SK-N-SH (cell line): ENCODE measurements around the gene CD2AP. TPM values are rescaled to one million over a fixed set of nuclear protein-coding genes. Genes with fewer than 3 reads are reported as not detected.
A peak's percentile ranks its signal among the peaks of the same experiment; 100 is the strongest.

Experiments used
- CTCF ChIA-PET: fragments of 300-600, 350-600 bp; formaldehyde crosslinking; extraction: SDS; loops from one replicate; lab custom pipeline; 2021; lab: Yijun Ruan, JAX
- POLR2A ChIA-PET: fragments of 350-600 bp; sonication (Branson Sonifier 250); formaldehyde crosslinking; extraction: SDS; loops from one replicate; lab custom pipeline; 2020; ENCODE audit warnings: antibody characterized with exemption, inconsistent platforms; lab: Yijun Ruan, JAX
- DNase-seq: peaks from one replicate; pipeline ENCODE4 v3.0.0; 2012
- H2AFZ ChIP-seq: fragments of 200-600 bp; sonication (generic); 2 replicates; pipeline ENCODE4 v1.8.1; 2016; ENCODE audit warnings: antibody characterized with exemption, mild to moderate bottlenecking, low read depth
- H3F3A ChIP-seq: fragments of 200-600 bp; sonication (generic); replicated peaks from 2 replicates; pipeline ENCODE3; 2016; ENCODE audit warnings: antibody characterized with exemption, mild to moderate bottlenecking; ENCODE audit not compliant: insufficient read depth
- H3K27ac ChIP-seq, 2 experiments: fragments of 200-500 bp in 1 of 2; fragments of 200-600 bp in 1 of 2; sonication (Bioruptor generic) in 1 of 2; sonication (generic), shearing (Covaris generic) in 1 of 2; 2 replicates each; pipeline versions ENCODE4 v1.5.1 to v1.6.1; 2014 to 2016; ENCODE audit warnings: low read depth in 2 of 2, inconsistent platforms in 1 of 2, low read length in 1 of 2, mild to moderate bottlenecking in 1 of 2, mixed read lengths in 1 of 2
- H3K27me3 ChIP-seq: fragments of 200-600 bp; sonication (generic), shearing (Covaris generic); 2 replicates; pipeline ENCODE4 v1.6.1; 2016; ENCODE audit warnings: mixed run types; ENCODE audit not compliant: insufficient read depth
- H3K36me3 ChIP-seq, 2 experiments: fragments of 200-500 bp in 1 of 2; fragments of 200-600 bp in 1 of 2; sonication (Bioruptor generic) in 1 of 2; sonication (generic) in 1 of 2; replicated peaks in 1 of 2; 2 replicates each; pipeline versions ENCODE3 to v1.5.1; 2014 to 2016; ENCODE audit warnings: low read length in 1 of 2, mild to moderate bottlenecking in 1 of 2; ENCODE audit not compliant: insufficient read depth in 2 of 2, control insufficient read depth in 1 of 2
- H3K4me1 ChIP-seq, 2 experiments: fragments of 200-500 bp in 1 of 2; fragments of 200-600 bp in 1 of 2; sonication (Bioruptor generic) in 1 of 2; sonication (generic), shearing (Covaris generic) in 1 of 2; 2 replicates each; pipeline versions ENCODE4 v1.5.1 to v1.6.1; 2014 to 2016; ENCODE audit warnings: low read depth in 1 of 2, low read length in 1 of 2, mixed run types in 1 of 2; ENCODE audit not compliant: insufficient read depth in 2 of 2, control insufficient read depth in 1 of 2
- H3K4me2 ChIP-seq: fragments of 200-600 bp; sonication (generic), shearing (Covaris generic); 2 replicates; pipeline ENCODE4 v1.6.1; 2017; ENCODE audit warnings: mixed run types
- H3K4me3 ChIP-seq, 2 experiments: fragments of 200-500 bp in 1 of 2; fragments of 200-600 bp in 1 of 2; sonication (Bioruptor generic) in 1 of 2; sonication (generic), shearing (Covaris generic) in 1 of 2; 2 replicates each; pipeline versions ENCODE4 v1.5.1 to v1.8.1; 2014 to 2016; ENCODE audit warnings: low read depth in 2 of 2, inconsistent platforms in 1 of 2, low read length in 1 of 2, mild to moderate bottlenecking in 1 of 2, mixed read lengths in 1 of 2, moderate library complexity in 1 of 2
- H3K79me2 ChIP-seq: fragments of 200-600 bp; sonication (generic); 2 replicates; pipeline ENCODE4 v1.8.1; 2017; ENCODE audit warnings: mild to moderate bottlenecking; ENCODE audit not compliant: insufficient read depth
- H3K9ac ChIP-seq: fragments of 200-600 bp; sonication (generic); 2 replicates; pipeline ENCODE4 v1.6.1; 2017; ENCODE audit warnings: mixed run types
- H3K9me2 ChIP-seq: fragments of 200-600 bp; sonication (generic); 2 replicates; pipeline ENCODE4 v1.6.1; 2017; ENCODE audit warnings: mixed run types
- H3K9me3 ChIP-seq: fragments of 200-600 bp; sonication (generic); 2 replicates; pipeline ENCODE4 v1.6.1; 2017; ENCODE audit warnings: mixed run types, mild to moderate bottlenecking, moderate library complexity
- H4K20me1 ChIP-seq: fragments of 200-600 bp; sonication (generic); 2 replicates; pipeline ENCODE4 v1.6.1; 2017; ENCODE audit warnings: mild to moderate bottlenecking, mixed run types; ENCODE audit not compliant: insufficient read depth
- CHD2 ChIP-seq: fragments of 150-350 bp; IDR thresholded peaks from 2 replicates; pipeline ENCODE4 v1.6.1; 2018; ENCODE audit warnings: low read length; ENCODE audit not compliant: partially characterized antibody
- CTCF ChIP-seq: fragments of 200-600 bp; sonication (generic); IDR thresholded peaks from 2 replicates; pipeline ENCODE4 v1.6.1; 2017; ENCODE audit warnings: antibody characterized with exemption, mild to moderate bottlenecking, moderate library complexity
- GABPA ChIP-seq: IDR thresholded peaks from 2 replicates; pipeline ENCODE4 v1.4.0; 2012; ENCODE audit warnings: low read depth, mild to moderate bottlenecking
- GATA2 ChIP-seq: sonication (generic); formaldehyde crosslinking; IDR thresholded peaks from 2 replicates; pipeline ENCODE4 v1.5.0; 2020; ENCODE audit warnings: mild to moderate bottlenecking, missing genetic modification reagents
- MXI1 ChIP-seq: IDR thresholded peaks from 2 replicates; pipeline ENCODE4 v1.6.1; 2012; ENCODE audit warnings: mild to moderate bottlenecking, low read depth, low read length, improper control_type of control experiment
- NFIC ChIP-seq: IDR thresholded peaks from 2 replicates; pipeline ENCODE4 v1.4.0; 2012; ENCODE audit warnings: borderline replicate concordance
- POLR2AphosphoS5 ChIP-seq: IDR thresholded peaks from 2 replicates; pipeline ENCODE4 v1.6.1; 2012; ENCODE audit warnings: low read depth, low read length
- RAD21 ChIP-seq: IDR thresholded peaks from 2 replicates; pipeline ENCODE4 v1.6.1; 2012; ENCODE audit warnings: mild to moderate bottlenecking, low read length
- RCOR1 ChIP-seq: fragments of 150-350 bp; IDR thresholded peaks from 2 replicates; pipeline ENCODE4 v1.6.1; 2017; ENCODE audit warnings: antibody characterized with exemption, low read length
- RFX5 ChIP-seq: IDR thresholded peaks from 2 replicates; pipeline ENCODE4 v1.6.1; 2012; ENCODE audit warnings: mild to moderate bottlenecking, improper control_type of control experiment, low read length
- TAF1 ChIP-seq: IDR thresholded peaks from 2 replicates; pipeline ENCODE4 v1.6.1; 2012; ENCODE audit warnings: low read depth, mild to moderate bottlenecking, low read length, moderate library complexity, borderline replicate concordance
- YY1 ChIP-seq: IDR thresholded peaks from 2 replicates; pipeline ENCODE4 v1.4.0; 2012; ENCODE audit warnings: low read depth, mild to moderate bottlenecking
- ZBTB33 ChIP-seq: IDR thresholded peaks from 2 replicates; pipeline ENCODE4 v1.4.0; 2012; ENCODE audit warnings: low read depth, borderline replicate concordance
- WGBS: methylation state at CpG from one replicate; pipeline ENCODE4 v1.1.6; 2017; ENCODE audit warnings: low lambda C conversion rate; 5-methylcytosine and 5-hydroxymethylcytosine counted together
- polyA plus RNA-seq, 3 experiments: library from polyadenylated mRNA; depleted of rRNA; stranded (reverse); fragments of >200 nt; gene quantifications; 2 replicates each; pipeline ENCODE4 v1.2.3, GENCODE V29; 2012

Gene CD2AP, protein sequence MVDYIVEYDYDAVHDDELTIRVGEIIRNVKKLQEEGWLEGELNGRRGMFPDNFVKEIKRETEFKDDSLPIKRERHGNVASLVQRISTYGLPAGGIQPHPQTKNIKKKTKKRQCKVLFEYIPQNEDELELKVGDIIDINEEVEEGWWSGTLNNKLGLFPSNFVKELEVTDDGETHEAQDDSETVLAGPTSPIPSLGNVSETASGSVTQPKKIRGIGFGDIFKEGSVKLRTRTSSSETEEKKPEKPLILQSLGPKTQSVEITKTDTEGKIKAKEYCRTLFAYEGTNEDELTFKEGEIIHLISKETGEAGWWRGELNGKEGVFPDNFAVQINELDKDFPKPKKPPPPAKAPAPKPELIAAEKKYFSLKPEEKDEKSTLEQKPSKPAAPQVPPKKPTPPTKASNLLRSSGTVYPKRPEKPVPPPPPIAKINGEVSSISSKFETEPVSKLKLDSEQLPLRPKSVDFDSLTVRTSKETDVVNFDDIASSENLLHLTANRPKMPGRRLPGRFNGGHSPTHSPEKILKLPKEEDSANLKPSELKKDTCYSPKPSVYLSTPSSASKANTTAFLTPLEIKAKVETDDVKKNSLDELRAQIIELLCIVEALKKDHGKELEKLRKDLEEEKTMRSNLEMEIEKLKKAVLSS
- polyA plus RNA-seq (2012; rRNA removed): 1.6 and 2.3 TPM in 2 replicates
- 2.7 and 4.1 TPM in 2 replicates for polyA plus RNA-seq (2012; cell fraction: cytosol; rRNA removed)
- polyA plus RNA-seq (2012; cell fraction: nucleus; rRNA removed): 1.3 and 2.5 TPM in 2 replicates

- TF ChIP-seq ZBTB33 (peak; percentile 96), CHD2 (peak; percentile 99), POLR2AphosphoS5 (peak; percentile 31; the same call in 1 of the 2 replicates), MXI1 (peak; percentile 33), GATA2 (CRISPR knock-in tag) (no peak), RCOR1 (no peak), TAF1 (peak; percentile 32)
- TF ChIP-seq, all 33 proteins: peak for 5
- Histone ChIP-seq H3K9me3 (no peaks in the 10 kb centered on the region; the same call in 1 of the 2 replicates), H3K27ac (peak within 1 kb of the TSS; percentile 72 to 94), H4K20me1 (peaks cover 27% of the 10 kb centered on the region), H3K79me2 (peaks cover 45% of the 10 kb centered on the region), H3K9ac (peak within 1 kb of the TSS; percentile 92), H3K9me2 (no peaks in the 10 kb centered on the region; the same call in 1 of the 2 replicates), H3K4me2 (peak within 1 kb of the TSS; percentile 84), H3F3A (peaks cover 7% of the 10 kb centered on the region), H2AFZ (peak within 1 kb of the TSS; percentile 100), H3K4me1 (peaks cover 0 to 3% of the 10 kb centered on the region in 2 experiments; a peak in 2 of 4 replicates), H3K27me3 (no peaks in the 10 kb centered on the region), H3K36me3 (no peaks in the 10 kb centered on the region), H3K4me3 (peak within 1 kb of the TSS; percentile 86 to 92)
- POLR2A ChIA-PET: no interaction called here
- CTCF ChIA-PET: interaction anchor here (1.0 to 1.9 kb wide), 2 partner anchors 62 to 63 kb away, joined by 3 to 4 read pairs; no protein-coding TSS in a partner anchor
- DNase-seq: peak; percentile 95
- WGBS: 0% methylated on average over 1 of the region's 83 CpGs
Observed at GRCh38 chr6:47477497-47478232, at the start of gene CD2AP. CD2AP (plus strand) TSS chr6:47477789; CDS start chr6:47478245, 456 bp downstream.

GRCh38 chr6:47428288-47428687 lies 49.3 kb upstream of the CD2AP start:
- H3K4me2 ChIP-seq: no peak overlapping the region
- no peak overlapping the region for H2AFZ ChIP-seq
- no peak overlapping the region for H3K27ac ChIP-seq
- no peak overlapping the region for H3K9ac ChIP-seq
- no peaks in the 10 kb centered on the region for H3K79me2 ChIP-seq
- no peaks in the 10 kb centered on the region for H3K4me1 ChIP-seq
- H3K9me2 ChIP-seq: no peaks in the 10 kb centered on the region
- H3F3A ChIP-seq: no peaks in the 10 kb centered on the region
- ChIA-PET POLR2A (no interaction called here), CTCF (no interaction called here)
- WGBS: 16% methylated on average over 2 of the region's 2 CpGs
- H3K36me3 ChIP-seq: no peaks in the 10 kb centered on the region
- H3K4me3 ChIP-seq: no peak overlapping the region
- TF ChIP-seq RFX5 (no peak), GABPA (no peak), MXI1 (no peak), YY1 (no peak), TAF1 (no peak), NFIC (no peak), RAD21 (no peak), CTCF (no peak)
- DNase-seq: no peak
- no peaks in the 10 kb centered on the region; the same call in 1 of the 2 replicates for H3K27me3 ChIP-seq
- no peaks in the 10 kb centered on the region for H4K20me1 ChIP-seq
- no peaks in the 10 kb centered on the region for H3K9me3 ChIP-seq
